Measurements from ENCODE around the gene SPP2.

SPP2 gene

DNA sequence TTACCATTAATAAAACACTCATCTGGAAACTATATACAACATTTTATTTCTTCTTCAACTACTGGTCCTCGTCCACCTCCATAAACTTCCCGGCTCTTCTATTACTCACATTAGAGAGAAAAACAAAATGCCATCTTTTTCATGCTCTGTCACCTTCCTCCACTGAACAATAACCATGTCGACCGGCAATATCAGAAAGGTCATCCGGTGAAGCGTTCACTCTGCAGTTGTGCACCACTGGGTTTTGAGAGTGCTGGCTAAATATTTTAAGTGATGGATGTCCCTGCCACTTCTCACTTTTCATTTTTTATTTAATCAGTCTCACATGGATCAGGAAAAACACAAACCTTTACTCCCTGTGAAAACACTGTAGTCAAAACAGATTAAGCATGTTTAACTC lies 48.2 kb downstream of the SPP2 start:
- Histone ChIP-seq H3K27ac (ENCODE audit: low read depth, low read length, poor library complexity, severe bottlenecking) (no peak overlapping the region), H3K4me3 (ENCODE audit: low read depth, low read length, poor library complexity, severe bottlenecking) (no peak overlapping the region), H4K20me1 (ENCODE audit: insufficient read depth, low read length) (no peaks in the 10 kb centered on the region), H3K4me2 (ENCODE audit: low read length) (no peak overlapping the region), H3K9me3 (ENCODE audit: low read length) (no peaks in the 10 kb centered on the region), H3K4me1 (ENCODE audit: insufficient read depth, low read length, severe bottlenecking) (no peaks in the 10 kb centered on the region), H2AFZ (ENCODE audit: low read length) (no peak overlapping the region), H3K79me2 (ENCODE audit: insufficient read depth, low read length) (no peaks in the 10 kb centered on the region), H3K36me3 (ENCODE audit: insufficient read depth, low read length) (no peaks in the 10 kb centered on the region), H3F3A (ENCODE audit: insufficient read depth, low read length) (no peaks in the 10 kb centered on the region), H3K9ac (ENCODE audit: low read length) (no peak overlapping the region), H3K27me3 (ENCODE audit: insufficient read depth, low read length) (no peaks in the 10 kb centered on the region), H3K9me2 (ENCODE audit: low read depth, low read length) (no peaks in the 10 kb centered on the region)
- TF ChIP-seq CTCF (IDR thresholded peaks at IDR 0.05; ENCODE audit: low read length) (no peak), EZH2 (IDR thresholded peaks at IDR 0.05; ENCODE audit: borderline replicate concordance, low read length) (no peak)

DNA sequence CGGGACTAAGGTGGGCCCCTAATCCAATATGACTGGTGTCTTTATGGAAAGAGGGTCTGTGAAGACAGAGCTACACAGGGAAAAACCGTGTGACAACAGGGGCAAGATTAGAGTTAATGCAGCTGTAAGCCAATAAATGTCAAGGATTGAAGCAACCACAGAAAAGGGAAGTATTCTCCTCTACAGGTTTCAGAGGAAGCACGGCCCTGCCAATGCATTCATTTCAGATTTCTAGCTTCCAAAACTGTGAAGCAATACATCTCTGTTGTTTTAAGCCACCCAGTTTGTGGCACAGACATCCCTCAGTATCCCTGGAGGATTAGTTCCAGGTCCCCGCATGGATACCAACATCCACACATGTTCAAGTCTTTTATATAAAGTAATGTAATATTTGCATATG lies 48.8 kb downstream of the SPP2 start:
- no peaks in the 10 kb centered on the region for H3K9me3 ChIP-seq (ENCODE audit: low read length)
- TF ChIP-seq EZH2 (IDR thresholded peaks at IDR 0.05; ENCODE audit: borderline replicate concordance, low read length) (no peak), CTCF (IDR thresholded peaks at IDR 0.05; ENCODE audit: low read length) (no peak)
- no peaks in the 10 kb centered on the region for H3K4me1 ChIP-seq (ENCODE audit: insufficient read depth, low read length, severe bottlenecking)
- H3K79me2 ChIP-seq (ENCODE audit: insufficient read depth, low read length), result no peaks in the 10 kb centered on the region
- H2AFZ ChIP-seq (ENCODE audit: low read length), result no peak overlapping the region
- H3K4me3 ChIP-seq (ENCODE audit: low read depth, low read length, poor library complexity, severe bottlenecking), result no peak overlapping the region
- H3K27me3 ChIP-seq (ENCODE audit: insufficient read depth, low read length), result no peaks in the 10 kb centered on the region
- no peak overlapping the region for H3K27ac ChIP-seq (ENCODE audit: low read depth, low read length, poor library complexity, severe bottlenecking)
- no peak overlapping the region for H3K4me2 ChIP-seq (ENCODE audit: low read length)
- H3F3A ChIP-seq (ENCODE audit: insufficient read depth, low read length), result no peaks in the 10 kb centered on the region
- no peak overlapping the region for H3K9ac ChIP-seq (ENCODE audit: low read length)
- H4K20me1 ChIP-seq (ENCODE audit: insufficient read depth, low read length), result no peaks in the 10 kb centered on the region
- H3K9me2 ChIP-seq (ENCODE audit: low read depth, low read length), result no peaks in the 10 kb centered on the region
- no peaks in the 10 kb centered on the region for H3K36me3 ChIP-seq (ENCODE audit: insufficient read depth, low read length)

DNA sequence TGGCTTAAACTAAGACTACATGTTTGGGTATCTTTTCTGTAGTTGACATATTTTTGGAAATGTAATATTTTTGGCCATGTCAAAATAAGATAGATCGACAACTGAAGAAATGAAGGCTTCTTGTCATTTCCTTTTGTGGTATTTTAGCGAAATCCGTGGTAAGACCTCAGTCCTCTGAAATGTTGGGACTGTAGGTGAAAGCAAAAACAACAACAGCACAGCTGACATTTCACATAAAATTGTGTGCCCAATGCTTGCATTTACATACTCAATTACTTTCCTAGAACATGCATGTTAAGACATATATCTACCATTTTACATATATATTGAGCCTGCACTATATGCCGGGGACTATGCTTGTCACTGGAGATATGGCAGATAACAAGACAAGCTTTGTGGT lies 50.2 kb downstream of the SPP2 start:
- Histone ChIP-seq H3K9ac (ENCODE audit: low read length) (no peak overlapping the region), H3K4me1 (ENCODE audit: insufficient read depth, low read length, severe bottlenecking) (no peaks in the 10 kb centered on the region), H3K4me3 (ENCODE audit: low read depth, low read length, poor library complexity, severe bottlenecking) (no peak overlapping the region), H3K9me3 (ENCODE audit: low read length) (no peaks in the 10 kb centered on the region), H2AFZ (ENCODE audit: low read length) (no peak overlapping the region), H3F3A (ENCODE audit: insufficient read depth, low read length) (no peaks in the 10 kb centered on the region), H3K36me3 (ENCODE audit: insufficient read depth, low read length) (no peaks in the 10 kb centered on the region), H3K79me2 (ENCODE audit: insufficient read depth, low read length) (no peaks in the 10 kb centered on the region), H3K9me2 (ENCODE audit: low read depth, low read length) (no peaks in the 10 kb centered on the region), H4K20me1 (ENCODE audit: insufficient read depth, low read length) (no peaks in the 10 kb centered on the region), H3K27ac (ENCODE audit: low read depth, low read length, poor library complexity, severe bottlenecking) (no peak overlapping the region), H3K4me2 (ENCODE audit: low read length) (no peak overlapping the region), H3K27me3 (ENCODE audit: insufficient read depth, low read length) (no peaks in the 10 kb centered on the region)
- TF ChIP-seq CTCF (IDR thresholded peaks at IDR 0.05; ENCODE audit: low read length), result no peak
- no peak for TF ChIP-seq EZH2 (IDR thresholded peaks at IDR 0.05; ENCODE audit: borderline replicate concordance, low read length)
